K562 (cell line): ENCODE results near the gene DCST1. TPM values are rescaled to one million over a fixed set of nuclear protein-coding genes. Genes with fewer than 3 reads are reported as not detected.
A peak's percentile ranks its signal among the peaks of the same experiment; 100 is the strongest.

ENCODE experiments used
- BRF2 ChIP-seq: IDR thresholded peaks from 3 replicates; pipeline ENCODE4 v1.6.1; 2011; ENCODE audit warnings: borderline replicate concordance, mild to moderate bottlenecking; ENCODE audit not compliant: insufficient read length, insufficient read depth
- CHD2 ChIP-seq: IDR thresholded peaks from 2 replicates; pipeline ENCODE4 v1.6.1; 2011; ENCODE audit warnings: low read depth, low read length
- DMBX1 ChIP-seq: fragments of 250-450 bp; sonication (Bioruptor Pico); IDR thresholded peaks from 2 replicates; pipeline ENCODE4 v1.8.0; 2022; ENCODE audit warnings: inconsistent platforms, mild to moderate bottlenecking, moderate library complexity, borderline replicate concordance
- FOSL1 ChIP-seq: fragments of 200-800 bp; sonication (Bioruptor generic); conservative IDR thresholded peaks from 2 replicates; pipeline ENCODE4 v1.6.1; 2016; ENCODE audit warnings: missing genetic modification characterization, missing compliant biosample characterization
- FOXP1 ChIP-seq: sonication (generic); formaldehyde crosslinking; IDR thresholded peaks from 2 replicates; pipeline ENCODE4 v1.8.0; 2022; ENCODE audit warnings: mild to moderate bottlenecking, missing genetic modification reagents
- GATA2 ChIP-seq: sonication (generic); formaldehyde crosslinking; IDR thresholded peaks from 2 replicates; pipeline ENCODE4 v1.4.0; 2020; ENCODE audit warnings: mild to moderate bottlenecking, missing genetic modification reagents
- HEY1 ChIP-seq: fragments of 250-450 bp; sonication (Bioruptor Pico); IDR thresholded peaks from 2 replicates; pipeline ENCODE4 v1.5.0; 2020; ENCODE audit warnings: mild to moderate bottlenecking, moderate library complexity, borderline replicate concordance
- KDM5B ChIP-seq: fragments of 200-600 bp; sonication (generic); IDR thresholded peaks from 2 replicates; pipeline ENCODE4 v1.6.1; 2012; ENCODE audit warnings: low read depth, mild to moderate bottlenecking, moderate library complexity, low read length, control low read depth, inconsistent platforms; ENCODE audit not compliant: insufficient replicate concordance
- MAFG ChIP-seq: fragments of 450-650 bp; conservative IDR thresholded peaks from 2 replicates; pipeline ENCODE4 v1.6.1; 2016; ENCODE audit warnings: missing genetic modification characterization, missing compliant biosample characterization
- MLLT1 ChIP-seq, 2 experiments: fragments of 450-650 bp; IDR thresholded peaks; 2 replicates each; pipeline ENCODE4 v1.6.1; 2016
- MTA2 ChIP-seq: fragments of 450-650 bp; IDR thresholded peaks from 2 replicates; pipeline ENCODE4 v1.6.1; 2016; ENCODE audit warnings: low read depth
- MTA3 ChIP-seq: fragments of 450-650 bp; formaldehyde crosslinking; IDR thresholded peaks from 2 replicates; pipeline ENCODE4 v1.6.1; 2017; ENCODE audit warnings: mild to moderate bottlenecking, borderline replicate concordance
- PCBP1 ChIP-seq: fragments of 200-400 bp; formaldehyde crosslinking; IDR thresholded peaks from 2 replicates; pipeline ENCODE4 v1.6.1; 2018; ENCODE audit warnings: mild to moderate bottlenecking, low read depth, low read length; ENCODE audit not compliant: poor library complexity, severe bottlenecking
- SMARCA4 ChIP-seq: fragments of 450-650 bp; IDR thresholded peaks from 2 replicates; pipeline ENCODE4 v1.6.1; 2016
- TAL1 ChIP-seq: fragments of 450-650 bp; IDR thresholded peaks from 2 replicates; pipeline ENCODE4 v1.6.1; 2016; ENCODE audit warnings: mild to moderate bottlenecking
- ZNF263 ChIP-seq: sonication (generic); formaldehyde crosslinking; IDR thresholded peaks from 2 replicates; pipeline ENCODE4 v1.8.0; 2022; ENCODE audit warnings: mild to moderate bottlenecking, missing genetic modification reagents, borderline replicate concordance
- ZNF318 ChIP-seq, 2 experiments: fragments of 450-650 bp; IDR thresholded peaks; 2 replicates each; pipeline ENCODE4 v1.6.1; 2016; ENCODE audit warnings: mild to moderate bottlenecking in 2 of 2, borderline replicate concordance in 1 of 2, low read depth in 1 of 2, moderate library complexity in 1 of 2
- polyA plus RNA-seq, 8 experiments: library from polyadenylated mRNA; depleted of rRNA in 4 of 8; stranded (reverse) in 5 of 8; unstranded in 3 of 8; fragments of >200 nt; fragmentation: Nextera tagmentation in 2 of 8; fragmentation: Illumina TruSeq in 1 of 8; extraction: Ambion mirVana in 2 of 8; extraction: Trizol in 1 of 8; gene quantifications; 2 replicates each; pipeline versions ENCODE4 v1.2.1 to v1.2.3, GENCODE V29; 2011 to 2014; ENCODE audit warnings: inconsistent platforms in 1 of 8, missing spikeins in 1 of 8
- total RNA-seq, 7 experiments: library from RNA; depleted of rRNA in 6 of 7; stranded (reverse); fragments of >200 nt in 6 of 7; fragmentation: Illumina TruSeq in 2 of 7; extraction: Trizol in 2 of 7; gene quantifications; 2 replicates each; pipeline versions ENCODE4 v1.2.1 to v1.2.3, GENCODE V29; 2011 to 2021; ENCODE audit warnings: low replicate concordance in 1 of 7

The DCST1 gene
- total and polyA plus RNA-seq, 9 of the 15 experiments (the other 6 are each of a cell fraction or from before 2014, with no cell fraction given), result not detected

- TF ChIP-seq ZNF318 (IDR thresholded peaks at IDR 0.05; ENCODE audit: borderline replicate concordance in 1 of 2, low read depth in 1 of 2) (no peak), KDM5B (peak; percentile 76), DMBX1 (CRISPR knock-in tag) (peak; percentile 53; the same call in 1 of the 2 replicates), TAL1 (no peak), BRF2 (no peak), MTA3 (no peak), HEY1 (CRISPR knock-in tag) (no peak), CHD2 (no peak), GATA2 (CRISPR knock-in tag) (no peak), FOSL1 (no peak; the same call in 1 of the 2 replicates), PCBP1 (peak; percentile 74), MAFG (tag) (no peak), MLLT1 (IDR thresholded peaks at IDR 0.05) (peak in 1 of 2 experiments; percentile 46; a peak in 1 of 4 replicates), FOXP1 (CRISPR knock-in tag) (no peak), MTA2 (no peak), ZNF263 (CRISPR knock-in tag) (no peak), SMARCA4 (0 out of 2 replicates have a peak, but pooled peaks have one; percentile 36)
These were observed 33.8 kb upstream of the DCST1 start (continued) for GRCh38 chr1:154999571-155000410.
